T-cell (primary cell): ENCODE measurements around the gene PRTG. TPM values are rescaled to one million over a fixed set of nuclear protein-coding genes. Genes with fewer than 3 reads are reported as not detected.
"Not testable (repeated sequence)": the region's sequence is repeated elsewhere in the genome, so short reads cannot be mapped to it uniquely, and the experiment has no call there.

Source experiments
- ATAC-seq, 4 experiments: fragments of 200-7000 bp in 3 of 4; fragments of 150-1000 bp in 1 of 4; cut with Tn5 transposase; replicated peaks in 1 of 4; 1 replicate in 3 of 4; 2 replicates in 1 of 4; pipeline ENCODE4 v1.10.0; 2021; ENCODE audit warnings: moderate library complexity in 3 of 4, mild to moderate bottlenecking in 2 of 4, moderate number of reproducible peaks in 1 of 4
- CTCF ChIA-PET, 2 donors: fragments of 300-600 bp; sonication (Branson Sonifier 250); formaldehyde crosslinking; loops; one replicate each; lab custom pipeline; 2022; ENCODE audit warnings: antibody characterized with exemption in 2 of 2; lab: Charles Lee
- POLR2A ChIA-PET, 2 donors: fragments of 300-600 bp; sonication (Branson Sonifier 250); formaldehyde crosslinking; loops; one replicate each; lab custom pipeline; 2022; ENCODE audit warnings: antibody characterized with exemption in 2 of 2; lab: Charles Lee
- DNase-seq, 35 experiments: peaks; one replicate each; pipeline versions ENCODE4 v3.0.0 to v3.0.0-alpha.2; 2013 to 2023
- H3K27ac ChIP-seq: one replicate; pipeline ENCODE4 v1.5.1; 2013; ENCODE audit warnings: low read length
- H3K27me3 ChIP-seq, 2 experiments: replicated peaks in 1 of 2; 1 replicate in 1 of 2; 2 replicates in 1 of 2; pipeline versions ENCODE4 v1.6.1 to v1.7.0; 2013; ENCODE audit warnings: low read length in 1 of 2, mixed read lengths in 1 of 2; ENCODE audit not compliant: control insufficient read depth in 2 of 2, insufficient read depth in 2 of 2; ENCODE audit errors: extremely low read depth in 1 of 2
- H3K36me3 ChIP-seq, 2 donors: 1 replicate in 1 of 2; 2 replicates in 1 of 2; pipeline versions ENCODE4 v1.6.1 to v1.7.0; 2013; ENCODE audit warnings: low read length in 1 of 2; ENCODE audit not compliant: control insufficient read depth in 2 of 2, insufficient read depth in 1 of 2; ENCODE audit errors: extremely low read depth in 1 of 2
- H3K4me1 ChIP-seq, 2 experiments: 1 replicate in 1 of 2; 2 replicates in 1 of 2; pipeline versions ENCODE4 v1.6.1 to v1.7.0; 2013; ENCODE audit warnings: low read length in 2 of 2, mixed read lengths in 1 of 2; ENCODE audit not compliant: insufficient read depth in 2 of 2, control insufficient read depth in 1 of 2; ENCODE audit errors: extremely low read depth in 1 of 2
- H3K4me3 ChIP-seq, 2 donors: 1 replicate in 1 of 2; 2 replicates in 1 of 2; pipeline versions ENCODE4 v1.5.1 to v1.7.0; 2013; ENCODE audit warnings: mild to moderate bottlenecking in 2 of 2, low read length in 1 of 2, moderate library complexity in 1 of 2; ENCODE audit not compliant: control insufficient read depth in 1 of 2; ENCODE audit errors: extremely low read depth in 1 of 2
- H3K9me3 ChIP-seq: 2 replicates; pipeline ENCODE4 v1.7.0; 2013
- H3K27ac Mint-ChIP-seq, 2 donors: one replicate each; pipeline ENCODE4 v1.8.0; 2020 to 2021; ENCODE audit warnings: mild to moderate bottlenecking in 2 of 2, mixed read lengths in 2 of 2
- H3K27me3 Mint-ChIP-seq, 2 donors: one replicate each; pipeline ENCODE4 v1.8.0; 2021 to 2022; ENCODE audit warnings: mixed read lengths in 2 of 2
- H3K36me3 Mint-ChIP-seq: one replicate; pipeline ENCODE4 v1.8.0; 2021; ENCODE audit warnings: mixed read lengths
- H3K4me1 Mint-ChIP-seq, 3 donors: one replicate each; pipeline ENCODE4 v1.8.0; 2020 to 2022; ENCODE audit warnings: mixed read lengths in 3 of 3, mild to moderate bottlenecking in 1 of 3
- H3K4me3 Mint-ChIP-seq, 3 donors: one replicate each; pipeline ENCODE4 v1.8.0; 2020 to 2022; ENCODE audit warnings: mild to moderate bottlenecking in 3 of 3, mixed read lengths in 3 of 3, moderate library complexity in 3 of 3
- H3K9me3 Mint-ChIP-seq, 3 donors: one replicate each; pipeline ENCODE4 v1.8.0; 2020 to 2022; ENCODE audit warnings: mixed read lengths in 3 of 3
- WGBS: methylation state at CpG from one replicate; pipeline ENCODE4 v1.1.5; 2013; ENCODE audit warnings: missing lambda C conversion rate; ENCODE audit not compliant: insufficient coverage; 5-methylcytosine and 5-hydroxymethylcytosine counted together
- total RNA-seq, 35 experiments: library from RNA in 6 of 35; stranded (reverse) in 6 of 35; fragments of 120-200 nt in 1 of 35; gene quantifications; one replicate each; pipeline versions ENCODE4 v1.2.1 to v1.2.4 and lab custom pipeline; 2013 to 2026

Gene PRTG, protein sequence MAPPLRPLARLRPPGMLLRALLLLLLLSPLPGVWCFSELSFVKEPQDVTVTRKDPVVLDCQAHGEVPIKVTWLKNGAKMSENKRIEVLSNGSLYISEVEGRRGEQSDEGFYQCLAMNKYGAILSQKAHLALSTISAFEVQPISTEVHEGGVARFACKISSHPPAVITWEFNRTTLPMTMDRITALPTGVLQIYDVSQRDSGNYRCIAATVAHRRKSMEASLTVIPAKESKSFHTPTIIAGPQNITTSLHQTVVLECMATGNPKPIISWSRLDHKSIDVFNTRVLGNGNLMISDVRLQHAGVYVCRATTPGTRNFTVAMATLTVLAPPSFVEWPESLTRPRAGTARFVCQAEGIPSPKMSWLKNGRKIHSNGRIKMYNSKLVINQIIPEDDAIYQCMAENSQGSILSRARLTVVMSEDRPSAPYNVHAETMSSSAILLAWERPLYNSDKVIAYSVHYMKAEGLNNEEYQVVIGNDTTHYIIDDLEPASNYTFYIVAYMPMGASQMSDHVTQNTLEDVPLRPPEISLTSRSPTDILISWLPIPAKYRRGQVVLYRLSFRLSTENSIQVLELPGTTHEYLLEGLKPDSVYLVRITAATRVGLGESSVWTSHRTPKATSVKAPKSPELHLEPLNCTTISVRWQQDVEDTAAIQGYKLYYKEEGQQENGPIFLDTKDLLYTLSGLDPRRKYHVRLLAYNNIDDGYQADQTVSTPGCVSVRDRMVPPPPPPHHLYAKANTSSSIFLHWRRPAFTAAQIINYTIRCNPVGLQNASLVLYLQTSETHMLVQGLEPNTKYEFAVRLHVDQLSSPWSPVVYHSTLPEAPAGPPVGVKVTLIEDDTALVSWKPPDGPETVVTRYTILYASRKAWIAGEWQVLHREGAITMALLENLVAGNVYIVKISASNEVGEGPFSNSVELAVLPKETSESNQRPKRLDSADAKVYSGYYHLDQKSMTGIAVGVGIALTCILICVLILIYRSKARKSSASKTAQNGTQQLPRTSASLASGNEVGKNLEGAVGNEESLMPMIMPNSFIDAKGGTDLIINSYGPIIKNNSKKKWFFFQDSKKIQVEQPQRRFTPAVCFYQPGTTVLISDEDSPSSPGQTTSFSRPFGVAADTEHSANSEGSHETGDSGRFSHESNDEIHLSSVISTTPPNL
- total RNA-seq: under 1 TPM in 3 of 5 donors, not detected in 2; 0.06 to 0.16 (median 0.09) TPM
- 0.04 TPM for total RNA-seq (2013)
- 0 to 0.21 (median 0) reads per million in 29 experiments for total RNA-seq (lab: John Stamatoyannopoulos, UW)

GRCh38 chr15:55742927-55743728, at the start of gene PRTG:
Gene PRTG, minus strand, starts transcription at chr15:55743152. Its CDS starts 221 bp downstream, at chr15:55742931.
- POLR2A ChIA-PET: no interaction called here
- Histone ChIP-seq H3K9me3 (no peaks in the 10 kb centered on the region), H3K4me1 (peaks cover 7 to 16% of the 10 kb centered on the region in 2 experiments), H3K27ac (no peak within 1 kb of the TSS), H3K4me3 (peak within 1 kb of the TSS; percentile 26 to 82), H3K27me3 (peaks cover 3 to 33% of the 10 kb centered on the region in 2 experiments), H3K36me3 (no peaks in the 10 kb centered on the region)
- ATAC-seq (no peak), DNase-seq (no peak)
- CTCF ChIA-PET: no interaction called here
- no peaks in the 10 kb centered on the region for H3K36me3 Mint-ChIP-seq
- peaks cover 0 to 4% (median 4%) of the 10 kb centered on the region in 3 donors for H3K4me1 Mint-ChIP-seq
- H3K4me3 Mint-ChIP-seq: peak within 1 kb of the TSS; percentile 51 to 66 (median 53)
- peaks cover 30 to 31% of the 10 kb centered on the region in 2 donors for H3K27me3 Mint-ChIP-seq
- H3K27ac Mint-ChIP-seq: peak within 1 kb of the TSS in 1 of 2 donors; percentile 14
- H3K9me3 Mint-ChIP-seq: no peaks in the 10 kb centered on the region
- 3% methylated on average over 55 of the region's 75 CpGs for WGBS

DNA sequence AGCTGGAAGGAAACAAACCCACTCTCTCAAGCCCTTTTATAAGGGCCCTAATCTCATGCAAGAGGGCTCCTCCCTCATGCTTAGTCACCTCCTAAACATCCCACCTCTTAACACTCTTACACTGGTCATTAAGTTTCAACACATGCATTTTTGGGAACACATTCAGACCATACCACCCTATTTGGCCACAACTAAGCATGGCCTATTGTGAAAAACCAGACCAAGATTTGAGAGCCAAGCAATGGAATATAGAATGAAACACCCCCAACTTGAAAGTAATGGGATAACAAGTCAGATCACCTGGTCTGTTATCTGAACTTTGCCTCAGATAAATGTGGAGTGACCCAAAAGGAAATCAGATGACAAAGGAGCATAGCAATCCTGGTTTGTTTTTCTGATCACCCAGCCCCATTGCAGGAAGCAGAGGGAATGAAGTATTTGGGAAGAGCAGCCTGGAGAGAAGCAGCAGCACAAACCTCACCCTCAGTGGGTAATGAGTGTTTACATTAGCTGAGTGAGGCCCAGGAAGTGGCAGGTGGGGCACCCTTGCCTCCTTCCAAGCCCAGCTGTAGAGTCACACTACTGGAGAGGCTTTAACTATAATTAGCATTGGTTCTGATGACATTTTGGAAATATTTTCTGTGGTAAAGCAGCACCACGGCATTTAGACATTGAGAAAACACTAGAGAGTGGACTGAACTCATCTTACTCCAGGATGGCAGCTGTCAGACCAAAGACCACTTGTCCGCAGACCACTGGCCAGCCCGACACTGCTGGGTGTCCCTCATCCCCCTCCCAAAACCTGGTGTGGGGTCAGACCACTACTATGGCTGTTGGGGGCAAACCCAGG, 48.8 kb upstream of the PRTG start:
- H3K27ac ChIP-seq: no peak overlapping the region
- ChIA-PET CTCF (no interaction called here), POLR2A (no interaction called here)
- WGBS: no CpG with 5 or more reads among the region's 3 CpGs
- ATAC-seq: no peak
- no peaks in the 10 kb centered on the region for H3K4me1 ChIP-seq
- H3K4me1 Mint-ChIP-seq: no peaks in the 10 kb centered on the region
- peaks cover 3 to 9% (median 7%) of the 10 kb centered on the region in 3 donors for H3K9me3 Mint-ChIP-seq
- H3K27me3 Mint-ChIP-seq: peaks cover 15 to 18% of the 10 kb centered on the region in 2 donors
- H3K36me3 ChIP-seq: no peaks in the 10 kb centered on the region
- no peaks in the 10 kb centered on the region for H3K9me3 ChIP-seq
- H3K27me3 ChIP-seq: no peaks in the 10 kb centered on the region
- H3K4me3 ChIP-seq: no peak overlapping the region
- H3K36me3 Mint-ChIP-seq: no peaks in the 10 kb centered on the region
- H3K4me3 Mint-ChIP-seq: no peak overlapping the region
- no peak for DNase-seq
- no peak overlapping the region for H3K27ac Mint-ChIP-seq

GRCh38 chr15:55789066-55789660, 46.2 kb upstream of the PRTG start:
- no peak overlapping the region for H3K27ac Mint-ChIP-seq
- Histone ChIP-seq H3K27ac (no peak overlapping the region), H3K4me1 (no peaks in the 10 kb centered on the region), H3K9me3 (no peaks in the 10 kb centered on the region), H3K4me3 (no peak overlapping the region), H3K36me3 (no peaks in the 10 kb centered on the region), H3K27me3 (peaks cover 0 to 3% of the 10 kb centered on the region in 2 experiments)
- no peaks in the 10 kb centered on the region for H3K36me3 Mint-ChIP-seq
- H3K9me3 Mint-ChIP-seq: peaks cover 3 to 7% (median 5%) of the 10 kb centered on the region in 3 donors
- H3K27me3 Mint-ChIP-seq: peaks cover 5 to 6% of the 10 kb centered on the region in 2 donors
- H3K4me1 Mint-ChIP-seq: no peaks in the 10 kb centered on the region
- DNase-seq (peak in 27 of 35 experiments; percentile 3 to 57 (median 16)), ATAC-seq (peak in 1 of 4 experiments; percentile 37)
- ChIA-PET CTCF (no interaction called here), POLR2A (no interaction called here)
- 62% methylated on average over 2 of the region's 8 CpGs for WGBS
- no peak overlapping the region for H3K4me3 Mint-ChIP-seq

DNA sequence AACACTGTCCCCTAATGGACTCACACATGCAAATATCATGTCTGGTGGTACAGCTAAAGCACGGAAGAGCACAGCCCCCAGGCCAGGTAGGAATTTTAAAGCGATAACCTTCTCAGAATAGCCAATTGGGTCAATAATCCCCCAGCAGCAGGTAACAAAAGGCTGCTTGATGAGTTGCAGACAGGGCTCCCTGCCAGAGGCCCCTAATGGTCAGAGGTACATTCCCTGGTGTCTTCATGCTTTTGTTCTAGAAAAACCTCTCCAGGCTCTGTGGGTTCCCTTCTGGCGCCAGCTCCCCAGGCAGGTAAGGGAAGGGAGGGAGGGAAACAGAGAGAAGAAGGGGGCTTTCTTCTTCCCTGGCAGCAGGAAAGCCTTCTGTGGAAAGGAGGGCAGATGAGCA, 43.4 kb upstream of the PRTG start:
- peaks cover 0 to 3% of the 10 kb centered on the region in 2 experiments for H3K27me3 ChIP-seq
- no peak overlapping the region for H3K27ac ChIP-seq
- WGBS: no CpG with 5 or more reads among the region's 3 CpGs
- ATAC-seq (no peak), DNase-seq (no peak)
- H3K9me3 ChIP-seq: no peaks in the 10 kb centered on the region
- H3K4me3 Mint-ChIP-seq: no peak overlapping the region
- no peak overlapping the region for H3K4me3 ChIP-seq
- no peaks in the 10 kb centered on the region for H3K4me1 ChIP-seq
- H3K36me3 Mint-ChIP-seq: no peaks in the 10 kb centered on the region
- peaks cover 7 to 10% of the 10 kb centered on the region in 2 donors for H3K27me3 Mint-ChIP-seq
- no peaks in the 10 kb centered on the region for H3K9me3 Mint-ChIP-seq
- H3K27ac Mint-ChIP-seq: no peak overlapping the region
- no peaks in the 10 kb centered on the region for H3K36me3 ChIP-seq
- no peaks in the 10 kb centered on the region for H3K4me1 Mint-ChIP-seq
- ChIA-PET POLR2A (interaction anchor here in 1 of 2 donors (0.5 kb wide), 1 partner anchor 81 kb away, joined by 3 read pairs; no protein-coding TSS in a partner anchor), CTCF (no interaction called here)

DNA sequence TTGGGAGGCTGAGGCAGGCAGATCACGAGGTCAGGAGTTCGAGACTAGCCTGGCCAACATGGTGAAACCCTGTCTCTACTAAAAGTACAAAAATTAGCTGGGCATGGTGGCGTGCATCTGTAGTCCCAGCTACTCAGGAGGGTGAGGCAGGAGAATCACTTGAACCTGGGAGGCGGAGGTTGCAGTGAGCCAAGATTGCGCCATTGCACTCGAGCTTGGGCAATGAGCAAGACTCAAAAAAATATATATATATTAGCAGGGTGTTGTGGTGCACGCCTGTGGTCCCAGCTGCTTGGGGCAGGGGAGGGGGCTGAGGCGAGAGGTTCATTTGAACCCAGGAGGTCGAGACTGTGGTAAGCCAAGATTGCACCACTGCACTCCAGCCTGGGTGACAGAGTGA, 42.6 kb upstream of the PRTG start:
- H3K4me1 Mint-ChIP-seq, DNase-seq, H3K27ac ChIP-seq, H3K27ac Mint-ChIP-seq, CTCF ChIA-PET, H3K9me3 Mint-ChIP-seq, H3K9me3 ChIP-seq, H3K4me3 Mint-ChIP-seq, H3K4me3 ChIP-seq, H3K36me3 Mint-ChIP-seq, H3K36me3 ChIP-seq, H3K4me1 ChIP-seq, ATAC-seq, H3K27me3 Mint-ChIP-seq, H3K27me3 ChIP-seq: not testable (repeated sequence)
- POLR2A ChIA-PET: interaction anchor here in 1 of 2 donors (0.5 kb wide), 1 partner anchor 80 kb away, joined by 3 read pairs; no protein-coding TSS in a partner anchor
- WGBS: 66% methylated on average over 6 of the region's 9 CpGs
